Nephron (organoid): ENCODE measurements around the gene SLC35F4.

Experiments
- H3K27ac Mint-ChIP-seq, 3 experiments: 2 replicates each; pipeline ENCODE4 v1.8.0; 2020; ENCODE audit warnings: mixed read lengths in 3 of 3, mild to moderate bottlenecking in 2 of 3, moderate library complexity in 1 of 3
- H3K27me3 Mint-ChIP-seq: 2 replicates; pipeline ENCODE4 v1.8.0; 2021; ENCODE audit warnings: low read depth, mild to moderate bottlenecking, moderate library complexity, mixed read lengths
- H3K36me3 Mint-ChIP-seq: 2 replicates; pipeline ENCODE4 v1.8.0; 2020; ENCODE audit warnings: low read depth, mixed read lengths
- H3K4me1 Mint-ChIP-seq: 2 replicates; pipeline ENCODE4 v1.8.0; 2020; ENCODE audit warnings: mixed read lengths
- H3K4me3 Mint-ChIP-seq, 3 experiments: 2 replicates each; pipeline ENCODE4 v1.8.0; 2020; ENCODE audit warnings: mild to moderate bottlenecking in 3 of 3, mixed read lengths in 3 of 3, moderate library complexity in 2 of 3
- H3K9me3 Mint-ChIP-seq: 2 replicates; pipeline ENCODE4 v1.8.0; 2020; ENCODE audit warnings: mixed read lengths
- CTCF ChIP-seq, 3 experiments: fragments of 200-600 bp; sonication (generic); IDR thresholded peaks; one replicate each; pipeline ENCODE4 v1.5.0; 2021; ENCODE audit warnings: antibody characterized with exemption in 3 of 3; ENCODE audit not compliant: unreplicated experiment in 3 of 3

SLC35F4 gene

GRCh38 chr14:57837267-57837666 lies 28.6 kb downstream of the SLC35F4 start:
- no peaks in the 10 kb centered on the region for H3K36me3 Mint-ChIP-seq
- H3K27me3 Mint-ChIP-seq, result peaks cover 5% of the 10 kb centered on the region
- H3K27ac Mint-ChIP-seq, result no peak overlapping the region
- H3K4me3 Mint-ChIP-seq, result no peak overlapping the region
- no peaks in the 10 kb centered on the region for H3K9me3 Mint-ChIP-seq
- TF ChIP-seq CTCF (IDR thresholded peaks at IDR 0.05; ENCODE audit: unreplicated experiment in 3 of 3), result no peak
- H3K4me1 Mint-ChIP-seq, result peaks cover 15% of the 10 kb centered on the region

- H3K4me1 Mint-ChIP-seq, result peaks cover 15% of the 10 kb centered on the region
- TF ChIP-seq CTCF (IDR thresholded peaks at IDR 0.05; ENCODE audit: unreplicated experiment in 3 of 3), result no peak
Observed at GRCh38 chr14:57835766-57836165, 30.1 kb downstream of the SLC35F4 start.

GRCh38 chr14:57834961-57835360 lies 30.9 kb downstream of the SLC35F4 start:
- Mint-ChIP-seq H3K27me3 (no peaks in the 10 kb centered on the region), H3K9me3 (no peaks in the 10 kb centered on the region), H3K27ac (no peak overlapping the region), H3K36me3 (no peaks in the 10 kb centered on the region), H3K4me1 (peaks cover 15% of the 10 kb centered on the region), H3K4me3 (no peak overlapping the region)
- no peak for TF ChIP-seq CTCF (IDR thresholded peaks at IDR 0.05; ENCODE audit: unreplicated experiment in 3 of 3)

More at GRCh38 chr14:57835766-57836165, 30.1 kb downstream of the SLC35F4 start:
- Mint-ChIP-seq H3K9me3 (no peaks in the 10 kb centered on the region), H3K4me3 (no peak overlapping the region), H3K27ac (no peak overlapping the region), H3K27me3 (peaks cover under 1% of the 10 kb centered on the region), H3K36me3 (no peaks in the 10 kb centered on the region)

GRCh38 chr14:57834001-57834598 lies 31.8 kb downstream of the SLC35F4 start:
- H3K36me3 Mint-ChIP-seq, result no peaks in the 10 kb centered on the region
- no peak for TF ChIP-seq CTCF (IDR thresholded peaks at IDR 0.05; ENCODE audit: unreplicated experiment in 3 of 3)
- H3K27me3 Mint-ChIP-seq, result peaks cover 5% of the 10 kb centered on the region
- H3K4me1 Mint-ChIP-seq, result peaks cover 15% of the 10 kb centered on the region
- peak overlapping the region in 2 of 3 experiments; percentile 7 to 11 for H3K27ac Mint-ChIP-seq
- no peak overlapping the region for H3K4me3 Mint-ChIP-seq
- H3K9me3 Mint-ChIP-seq, result no peaks in the 10 kb centered on the region

- H3K27ac Mint-ChIP-seq, result no peak overlapping the region
- TF ChIP-seq CTCF (IDR thresholded peaks at IDR 0.05; ENCODE audit: unreplicated experiment in 3 of 3), result no peak
- H3K4me3 Mint-ChIP-seq, result no peak overlapping the region
- no peaks in the 10 kb centered on the region for H3K9me3 Mint-ChIP-seq
- peaks cover 15% of the 10 kb centered on the region for H3K4me1 Mint-ChIP-seq
- no peaks in the 10 kb centered on the region for H3K36me3 Mint-ChIP-seq
- H3K27me3 Mint-ChIP-seq, result peaks cover 5% of the 10 kb centered on the region
Observed at GRCh38 chr14:57833323-57833722, 32.6 kb downstream of the SLC35F4 start.

- Mint-ChIP-seq H3K36me3 (no peaks in the 10 kb centered on the region), H3K27ac (no peak overlapping the region), H3K4me3 (no peak overlapping the region), H3K27me3 (peaks cover 5% of the 10 kb centered on the region), H3K9me3 (no peaks in the 10 kb centered on the region), H3K4me1 (peaks cover 15% of the 10 kb centered on the region)
- TF ChIP-seq CTCF (IDR thresholded peaks at IDR 0.05; ENCODE audit: unreplicated experiment in 3 of 3), result no peak
Observed at GRCh38 chr14:57831981-57832380, 33.9 kb downstream of the SLC35F4 start.
